MM.1S (cell line): ENCODE data around the gene PPP6R2.

Experiments
- EZH2 ChIP-seq: fragments of 300-600 bp; sonication (generic); optimal IDR thresholded peaks from 2 replicates; pipeline ENCODE3; 2017; ENCODE audit warnings: low read depth, mild to moderate bottlenecking, antibody characterized with exemption, low read length, mixed read lengths
- EZH2phosphoT487 ChIP-seq: fragments of 300-600 bp; sonication (generic); IDR thresholded peaks from 2 replicates; pipeline ENCODE4 v1.6.1; 2018; ENCODE audit warnings: antibody characterized with exemption, low read length
- TF ChIP-seq, protein P1 (sequence below): fragments of 300-600 bp; sonication (generic); IDR thresholded peaks from 2 replicates; pipeline ENCODE4 v1.5.1; 2016; ENCODE audit warnings: antibody characterized with exemption, low read length, mixed read lengths

DNA sequence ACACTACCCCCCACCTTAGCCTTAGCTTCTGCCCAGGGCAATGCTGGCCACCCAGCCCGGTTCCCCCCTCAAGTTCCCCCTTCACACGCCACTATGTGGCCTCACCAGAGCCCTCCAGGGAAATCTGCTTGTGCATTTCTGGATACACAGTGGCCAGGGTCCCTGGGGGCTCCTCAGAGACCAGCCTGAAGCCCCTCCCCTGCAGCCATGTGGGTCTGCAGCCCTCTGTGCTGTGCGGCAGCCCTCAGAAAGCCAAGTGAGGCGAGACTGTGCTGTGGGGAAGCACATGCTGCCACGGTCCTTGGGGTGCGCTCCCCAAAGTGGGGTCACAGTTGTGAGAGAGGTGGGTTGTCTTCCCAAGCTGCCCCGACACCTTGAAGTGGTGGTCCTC is 33.5 kb upstream of the PPP6R2 start:
- TF ChIP-seq EZH2: no peak
- TF ChIP-seq, protein P1, sequence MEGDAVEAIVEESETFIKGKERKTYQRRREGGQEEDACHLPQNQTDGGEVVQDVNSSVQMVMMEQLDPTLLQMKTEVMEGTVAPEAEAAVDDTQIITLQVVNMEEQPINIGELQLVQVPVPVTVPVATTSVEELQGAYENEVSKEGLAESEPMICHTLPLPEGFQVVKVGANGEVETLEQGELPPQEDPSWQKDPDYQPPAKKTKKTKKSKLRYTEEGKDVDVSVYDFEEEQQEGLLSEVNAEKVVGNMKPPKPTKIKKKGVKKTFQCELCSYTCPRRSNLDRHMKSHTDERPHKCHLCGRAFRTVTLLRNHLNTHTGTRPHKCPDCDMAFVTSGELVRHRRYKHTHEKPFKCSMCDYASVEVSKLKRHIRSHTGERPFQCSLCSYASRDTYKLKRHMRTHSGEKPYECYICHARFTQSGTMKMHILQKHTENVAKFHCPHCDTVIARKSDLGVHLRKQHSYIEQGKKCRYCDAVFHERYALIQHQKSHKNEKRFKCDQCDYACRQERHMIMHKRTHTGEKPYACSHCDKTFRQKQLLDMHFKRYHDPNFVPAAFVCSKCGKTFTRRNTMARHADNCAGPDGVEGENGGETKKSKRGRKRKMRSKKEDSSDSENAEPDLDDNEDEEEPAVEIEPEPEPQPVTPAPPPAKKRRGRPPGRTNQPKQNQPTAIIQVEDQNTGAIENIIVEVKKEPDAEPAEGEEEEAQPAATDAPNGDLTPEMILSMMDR: no peak
- no peak for TF ChIP-seq EZH2phosphoT487
